Hepatocyte (in vitro differentiated cells): ENCODE data around the gene STK32B.

ENCODE experiments used
- EZH2 ChIP-seq: fragments of 200-600 bp; sonication (generic); IDR thresholded peaks from 2 replicates; pipeline ENCODE4 v1.6.1; 2016; ENCODE audit warnings: antibody characterized with exemption, mild to moderate bottlenecking, borderline replicate concordance
- TF ChIP-seq, protein P1 (sequence below): fragments of 200-600 bp; sonication (generic); IDR thresholded peaks from 2 replicates; pipeline ENCODE4 v1.5.1; 2016; ENCODE audit warnings: antibody characterized with exemption, mild to moderate bottlenecking; ENCODE audit not compliant: poor library complexity

DNA sequence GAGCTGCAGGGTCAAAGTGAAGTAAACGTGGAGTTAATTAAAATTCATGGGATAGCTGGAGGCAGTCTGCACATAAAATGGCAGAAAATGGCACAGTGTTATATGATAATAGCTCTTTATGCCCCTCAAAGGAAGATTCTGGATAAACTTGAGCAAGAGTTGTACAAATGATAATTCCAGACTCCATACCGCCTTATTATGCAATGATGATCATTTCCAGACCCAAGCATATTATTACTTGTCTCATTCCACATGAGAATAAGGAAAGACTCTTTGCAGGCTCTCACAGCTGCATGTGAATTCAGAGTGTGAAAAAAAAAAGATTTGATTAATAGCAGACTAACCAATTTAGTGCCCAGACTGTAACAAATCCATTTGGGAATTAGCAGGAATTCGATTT, 105.4 kb downstream of the STK32B start:
- TF ChIP-seq, protein P1, sequence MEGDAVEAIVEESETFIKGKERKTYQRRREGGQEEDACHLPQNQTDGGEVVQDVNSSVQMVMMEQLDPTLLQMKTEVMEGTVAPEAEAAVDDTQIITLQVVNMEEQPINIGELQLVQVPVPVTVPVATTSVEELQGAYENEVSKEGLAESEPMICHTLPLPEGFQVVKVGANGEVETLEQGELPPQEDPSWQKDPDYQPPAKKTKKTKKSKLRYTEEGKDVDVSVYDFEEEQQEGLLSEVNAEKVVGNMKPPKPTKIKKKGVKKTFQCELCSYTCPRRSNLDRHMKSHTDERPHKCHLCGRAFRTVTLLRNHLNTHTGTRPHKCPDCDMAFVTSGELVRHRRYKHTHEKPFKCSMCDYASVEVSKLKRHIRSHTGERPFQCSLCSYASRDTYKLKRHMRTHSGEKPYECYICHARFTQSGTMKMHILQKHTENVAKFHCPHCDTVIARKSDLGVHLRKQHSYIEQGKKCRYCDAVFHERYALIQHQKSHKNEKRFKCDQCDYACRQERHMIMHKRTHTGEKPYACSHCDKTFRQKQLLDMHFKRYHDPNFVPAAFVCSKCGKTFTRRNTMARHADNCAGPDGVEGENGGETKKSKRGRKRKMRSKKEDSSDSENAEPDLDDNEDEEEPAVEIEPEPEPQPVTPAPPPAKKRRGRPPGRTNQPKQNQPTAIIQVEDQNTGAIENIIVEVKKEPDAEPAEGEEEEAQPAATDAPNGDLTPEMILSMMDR: no peak
- TF ChIP-seq EZH2: no peak
